ENCODE data around the gene ITGB8. TPM values are rescaled to one million over a fixed set of nuclear protein-coding genes. Genes with fewer than 3 reads are reported as not detected.

The ITGB8 gene
- total and polyA plus RNA-seq, 9 donors = 3.7 to 45.5 (median 10.6) TPM

- Histone ChIP-seq H3K4me1 (ENCODE audit: insufficient read depth) (peaks cover 2% of the 10 kb centered on the region), H3K9me3 (no peaks in the 10 kb centered on the region), H3K4me3 (no peak overlapping the region), H3K27ac (no peak overlapping the region), H3K27me3 (no peaks in the 10 kb centered on the region), H3K36me3 (no peaks in the 10 kb centered on the region)
- 45 to 72% (median 68%) methylated on average over 2 of the region's 2 CpGs for WGBS, 3 donors
- TF ChIP-seq EP300 (IDR thresholded peaks at IDR 0.05) (no peak), CTCF (IDR thresholded peaks at IDR 0.05) (no peak), POLR2A (IDR thresholded peaks at IDR 0.05) (no peak)
- DNase-seq = no peak
- intact Hi-C loops (cut with DNase I) = no loop called here
Observed at GRCh38 chr7:20343941-20344340, 13.2 kb downstream of the ITGB8 start.

- WGBS, 3 donors = 95 to 99% (median 97%) methylated on average over 4 of the region's 4 CpGs
- intact Hi-C loops (cut with DNase I) = no loop called here
- Histone ChIP-seq H3K27me3 (no peaks in the 10 kb centered on the region), H3K4me3 (no peak overlapping the region), H3K36me3 (no peaks in the 10 kb centered on the region), H3K27ac (no peak overlapping the region), H3K4me1 (ENCODE audit: insufficient read depth) (peaks cover 2% of the 10 kb centered on the region), H3K9me3 (no peaks in the 10 kb centered on the region)
- no peak for TF ChIP-seq POLR2A (IDR thresholded peaks at IDR 0.05)
- TF ChIP-seq EP300 (IDR thresholded peaks at IDR 0.05) = no peak
- no peak for TF ChIP-seq CTCF (IDR thresholded peaks at IDR 0.05)
- no peak for DNase-seq
Observed at GRCh38 chr7:20344396-20344795, 13.7 kb downstream of the ITGB8 start.

- Histone ChIP-seq H3K9me3 (no peaks in the 10 kb centered on the region), H3K4me1 (ENCODE audit: insufficient read depth) (peaks cover 5% of the 10 kb centered on the region), H3K36me3 (no peaks in the 10 kb centered on the region), H3K4me3 (no peak overlapping the region), H3K27me3 (no peaks in the 10 kb centered on the region), H3K27ac (no peak overlapping the region)
- TF ChIP-seq EP300 (IDR thresholded peaks at IDR 0.05) (no peak), POLR2A (IDR thresholded peaks at IDR 0.05) (no peak)
- no peak for DNase-seq
- WGBS, 3 donors = 94 to 97% (median 95%) methylated on average over 4 of the region's 4 CpGs
- intact Hi-C loops (cut with DNase I) = no loop called here
Observed at GRCh38 chr7:20346577-20346976, 15.9 kb downstream of the ITGB8 start.

- TF ChIP-seq EP300 (IDR thresholded peaks at IDR 0.05) = no peak
- TF ChIP-seq POLR2A (IDR thresholded peaks at IDR 0.05) = no peak
- TF ChIP-seq CTCF (IDR thresholded peaks at IDR 0.05) = no peak
- Histone ChIP-seq H3K9me3 (no peaks in the 10 kb centered on the region), H3K27ac (no peak overlapping the region), H3K27me3 (no peaks in the 10 kb centered on the region), H3K36me3 (no peaks in the 10 kb centered on the region), H3K4me1 (ENCODE audit: insufficient read depth) (peaks cover 8% of the 10 kb centered on the region), H3K4me3 (no peak overlapping the region)
- DNase-seq = no peak
- intact Hi-C loops (cut with DNase I) = no loop called here
Observed at GRCh38 chr7:20347680-20348079, 17.0 kb downstream of the ITGB8 start.

- DNase-seq = no peak
- Histone ChIP-seq H3K27ac (no peak overlapping the region), H3K36me3 (no peaks in the 10 kb centered on the region), H3K27me3 (no peaks in the 10 kb centered on the region), H3K4me1 (ENCODE audit: insufficient read depth) (peaks cover 8% of the 10 kb centered on the region), H3K9me3 (no peaks in the 10 kb centered on the region), H3K4me3 (no peak overlapping the region)
- TF ChIP-seq POLR2A (IDR thresholded peaks at IDR 0.05) (no peak), CTCF (IDR thresholded peaks at IDR 0.05) (no peak), EP300 (IDR thresholded peaks at IDR 0.05) (no peak)
- intact Hi-C loops (cut with DNase I) = no loop called here
- 63 to 69% (median 68%) methylated on average over 2 of the region's 2 CpGs for WGBS, 3 donors
Observed at GRCh38 chr7:20348125-20348807, 17.6 kb downstream of the ITGB8 start.

All from ovary (tissue), 9 donors.